Measurements from ENCODE around the gene NALCN.

The NALCN gene

GRCh38 chr13:101098873-101099272 is 317.4 kb downstream of the NALCN start:
- no peak overlapping the region for H3K4me3 ChIP-seq (ENCODE audit: low read length)
- no peak for TF ChIP-seq ZNF274 (IDR thresholded peaks at IDR 0.05; ENCODE audit: low read depth, low read length)

GRCh38 chr13:101092985-101093384 is 323.3 kb downstream of the NALCN start:
- no peak overlapping the region for H3K4me3 ChIP-seq (ENCODE audit: low read length)
- no peak for TF ChIP-seq ZNF274 (IDR thresholded peaks at IDR 0.05; ENCODE audit: low read depth, low read length)

- H3K4me3 ChIP-seq (ENCODE audit: low read length): no peak overlapping the region
- TF ChIP-seq ZNF274 (IDR thresholded peaks at IDR 0.05; ENCODE audit: low read depth, low read length): no peak
These were observed 326.0 kb downstream of the NALCN start for GRCh38 chr13:101090287-101090686.

GRCh38 chr13:101085551-101085950 is 330.8 kb downstream of the NALCN start:
- TF ChIP-seq ZNF274 (IDR thresholded peaks at IDR 0.05; ENCODE audit: low read depth, low read length): no peak
- no peak overlapping the region for H3K4me3 ChIP-seq (ENCODE audit: low read length)

GRCh38 chr13:101082441-101082840 is 333.9 kb downstream of the NALCN start:
- TF ChIP-seq ZNF274 (IDR thresholded peaks at IDR 0.05; ENCODE audit: low read depth, low read length): no peak
- no peak overlapping the region for H3K4me3 ChIP-seq (ENCODE audit: low read length)

- TF ChIP-seq ZNF274 (IDR thresholded peaks at IDR 0.05; ENCODE audit: low read depth, low read length): no peak
- H3K4me3 ChIP-seq (ENCODE audit: low read length): no peak overlapping the region
These were observed 335.7 kb downstream of the NALCN start for GRCh38 chr13:101080616-101081015.

GRCh38 chr13:101065329-101065728 is 351.0 kb downstream of the NALCN start:
- no peak overlapping the region for H3K4me3 ChIP-seq (ENCODE audit: low read length)
- TF ChIP-seq ZNF274 (IDR thresholded peaks at IDR 0.05; ENCODE audit: low read depth, low read length): no peak

- H3K4me3 ChIP-seq (ENCODE audit: low read length): no peak overlapping the region
- no peak for TF ChIP-seq ZNF274 (IDR thresholded peaks at IDR 0.05; ENCODE audit: low read depth, low read length)
These were observed 356.5 kb downstream of the NALCN start for GRCh38 chr13:101059793-101060192.

GRCh38 chr13:101058841-101059240 is 357.5 kb downstream of the NALCN start:
- TF ChIP-seq ZNF274 (IDR thresholded peaks at IDR 0.05; ENCODE audit: low read depth, low read length): no peak
- no peak overlapping the region for H3K4me3 ChIP-seq (ENCODE audit: low read length)

- no peak overlapping the region for H3K4me3 ChIP-seq (ENCODE audit: low read length)
- no peak for TF ChIP-seq ZNF274 (IDR thresholded peaks at IDR 0.05; ENCODE audit: low read depth, low read length)
These were observed 362.8 kb downstream of the NALCN start for GRCh38 chr13:101053301-101054093.

- TF ChIP-seq ZNF274 (IDR thresholded peaks at IDR 0.05; ENCODE audit: low read depth, low read length): no peak
These were observed 367.0 kb downstream of the NALCN start for GRCh38 chr13:101049166-101049850.

GRCh38 chr13:101036546-101036945 is 379.8 kb downstream of the NALCN start:
- no peak for TF ChIP-seq ZNF274 (IDR thresholded peaks at IDR 0.05; ENCODE audit: low read depth, low read length)
- no peak overlapping the region for H3K4me3 ChIP-seq (ENCODE audit: low read length)

More at GRCh38 chr13:101049166-101049850, 367.0 kb downstream of the NALCN start:
- no peak overlapping the region for H3K4me3 ChIP-seq (ENCODE audit: low read length)

GRCh38 chr13:101035119-101035620 is 381.1 kb downstream of the NALCN start:
- H3K4me3 ChIP-seq (ENCODE audit: low read length): no peak overlapping the region
- no peak for TF ChIP-seq ZNF274 (IDR thresholded peaks at IDR 0.05; ENCODE audit: low read depth, low read length)

- TF ChIP-seq ZNF274 (IDR thresholded peaks at IDR 0.05; ENCODE audit: low read depth, low read length): no peak
- H3K4me3 ChIP-seq (ENCODE audit: low read length): no peak overlapping the region
These were observed 389.4 kb downstream of the NALCN start for GRCh38 chr13:101026736-101027398.
